ENCODE data around the gene HPSE2.
"Not testable (repeated sequence)": the region's sequence is repeated elsewhere in the genome, so short reads cannot be mapped to it uniquely, and the experiment has no call there.

Gene HPSE2

GRCh38 chr10:99170116-99170675, 65.5 kb downstream of the HPSE2 start:
- in situ Hi-C loops (cut with HindIII; ENCODE audit: low sequenced_read_pairs) = no loop called here

GRCh38 chr10:99161165-99161564, 74.5 kb downstream of the HPSE2 start:
- in situ Hi-C loops (cut with HindIII; ENCODE audit: low sequenced_read_pairs) = no loop called here

GRCh38 chr10:99143651-99144050, 92.0 kb downstream of the HPSE2 start:
- in situ Hi-C loops (cut with HindIII; ENCODE audit: low sequenced_read_pairs) = no loop called here

GRCh38 chr10:99143011-99143410, 92.6 kb downstream of the HPSE2 start:
- in situ Hi-C loops (cut with HindIII; ENCODE audit: low sequenced_read_pairs) = no loop called here

GRCh38 chr10:99132897-99133296, 102.8 kb downstream of the HPSE2 start:
- in situ Hi-C loops (cut with HindIII; ENCODE audit: low sequenced_read_pairs) = not testable (repeated sequence)

- in situ Hi-C loops (cut with HindIII; ENCODE audit: low sequenced_read_pairs) = no loop called here
Measured at GRCh38 chr10:99125879-99126278, 109.8 kb downstream of the HPSE2 start.

GRCh38 chr10:99124376-99124775, 111.3 kb downstream of the HPSE2 start:
- in situ Hi-C loops (cut with HindIII; ENCODE audit: low sequenced_read_pairs) = no loop called here

GRCh38 chr10:99123851-99124250, 111.8 kb downstream of the HPSE2 start:
- in situ Hi-C loops (cut with HindIII; ENCODE audit: low sequenced_read_pairs) = no loop called here

GRCh38 chr10:99123336-99123735, 112.3 kb downstream of the HPSE2 start:
- in situ Hi-C loops (cut with HindIII; ENCODE audit: low sequenced_read_pairs) = no loop called here

- in situ Hi-C loops (cut with HindIII; ENCODE audit: low sequenced_read_pairs) = no loop called here
Measured at GRCh38 chr10:99119258-99119748, 116.3 kb downstream of the HPSE2 start.

- in situ Hi-C loops (cut with HindIII; ENCODE audit: low sequenced_read_pairs) = no loop called here
Measured at GRCh38 chr10:99115703-99116102, 119.9 kb downstream of the HPSE2 start.

- in situ Hi-C loops (cut with HindIII; ENCODE audit: low sequenced_read_pairs) = no loop called here
Measured at GRCh38 chr10:99085358-99085757, 150.3 kb downstream of the HPSE2 start.

- in situ Hi-C loops (cut with HindIII; ENCODE audit: low sequenced_read_pairs) = no loop called here
Measured at GRCh38 chr10:99084161-99084560, 151.5 kb downstream of the HPSE2 start.

- in situ Hi-C loops (cut with HindIII; ENCODE audit: low sequenced_read_pairs) = no loop called here
Measured at GRCh38 chr10:99080275-99080945, 155.2 kb downstream of the HPSE2 start.

- in situ Hi-C loops (cut with HindIII; ENCODE audit: low sequenced_read_pairs) = no loop called here
Measured at GRCh38 chr10:99062591-99062990, 173.1 kb downstream of the HPSE2 start.

- in situ Hi-C loops (cut with HindIII; ENCODE audit: low sequenced_read_pairs) = no loop called here
Measured at GRCh38 chr10:99058762-99059161, 176.9 kb downstream of the HPSE2 start.

- in situ Hi-C loops (cut with HindIII; ENCODE audit: low sequenced_read_pairs) = no loop called here
Measured at GRCh38 chr10:99057936-99058690, 177.5 kb downstream of the HPSE2 start.

- in situ Hi-C loops (cut with HindIII; ENCODE audit: low sequenced_read_pairs) = no loop called here
Measured at GRCh38 chr10:99045671-99046070, 190.0 kb downstream of the HPSE2 start.

- in situ Hi-C loops (cut with HindIII; ENCODE audit: low sequenced_read_pairs) = no loop called here
Measured at GRCh38 chr10:99042051-99042771, 193.4 kb downstream of the HPSE2 start.

GRCh38 chr10:99041468-99041867, 194.2 kb downstream of the HPSE2 start:
- in situ Hi-C loops (cut with HindIII; ENCODE audit: low sequenced_read_pairs) = no loop called here

- in situ Hi-C loops (cut with HindIII; ENCODE audit: low sequenced_read_pairs) = no loop called here
Measured at GRCh38 chr10:99013885-99014284, 221.8 kb downstream of the HPSE2 start.

Measured in endothelial cell of hepatic sinusoid (primary cell).